Muscle of arm (tissue), 12 donors: Measurements from ENCODE around the gene PIGS. TPM values are rescaled to one million over a fixed set of nuclear protein-coding genes. Genes with fewer than 3 reads are reported as not detected.
"Not testable (repeated sequence)": the region's sequence is repeated elsewhere in the genome, so short reads cannot be mapped to it uniquely, and the experiment has no call there.

Source experiments
- DNase-seq: peaks from one replicate; pipeline ENCODE4 v3.0.0-alpha.2; 2013
- polyA plus RNA-seq, 12 donors: library from polyadenylated mRNA; unstranded; fragments of 120-200 nt; gene quantifications; one replicate each; pipeline ENCODE4 v1.2.1, GENCODE V29; 2013; ENCODE audit not compliant: insufficient read length in 12 of 12

Gene PIGS
- polyA plus RNA-seq, 12 donors: 35.5 to 66.0 (median 45.0) TPM; not detected in 1

DNA sequence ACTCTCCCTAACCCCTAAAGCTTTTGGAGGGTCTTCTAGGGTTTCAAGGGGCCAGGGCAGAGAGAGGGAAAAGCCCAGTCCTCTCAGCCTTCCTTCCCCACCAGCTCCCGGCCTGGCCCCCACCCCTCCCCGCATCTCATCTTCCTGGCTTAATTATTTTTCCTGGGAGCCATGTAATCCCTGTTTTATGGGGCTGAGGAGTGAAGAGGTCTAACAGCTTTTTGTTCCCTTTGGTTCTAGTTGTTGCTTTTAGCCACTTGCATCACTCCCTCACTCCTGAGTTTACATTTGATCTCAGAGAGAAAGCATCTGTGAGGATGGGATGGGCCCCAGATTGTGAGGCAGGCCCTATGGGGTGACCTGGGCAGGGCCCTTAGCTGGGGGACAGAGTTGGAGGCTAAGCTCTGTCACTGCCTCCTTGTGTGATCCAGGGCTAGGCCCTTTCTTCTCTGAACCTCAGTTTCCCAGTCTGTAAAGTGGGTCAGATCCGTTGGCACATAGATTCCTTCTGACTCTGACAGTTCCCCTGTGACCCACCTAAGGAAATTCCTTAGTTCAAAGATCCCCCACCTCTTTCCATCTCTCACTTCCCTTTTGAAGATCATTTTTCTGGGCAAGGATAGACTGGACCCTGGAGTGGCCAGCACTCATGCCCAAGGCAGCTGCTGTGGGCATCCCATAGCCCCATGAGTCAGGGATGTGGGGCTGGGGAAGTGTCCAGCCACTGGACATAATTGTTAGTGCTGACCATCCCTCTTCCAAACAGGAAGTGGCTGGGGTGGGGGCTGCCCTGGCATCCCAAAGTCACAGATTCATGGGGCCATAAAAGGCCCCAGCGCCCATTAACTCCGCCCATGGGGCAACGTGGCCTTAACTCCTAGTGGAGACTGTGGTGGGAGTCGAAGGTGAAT, 39.0 kb downstream of the PIGS start:
- no peak for DNase-seq

DNA sequence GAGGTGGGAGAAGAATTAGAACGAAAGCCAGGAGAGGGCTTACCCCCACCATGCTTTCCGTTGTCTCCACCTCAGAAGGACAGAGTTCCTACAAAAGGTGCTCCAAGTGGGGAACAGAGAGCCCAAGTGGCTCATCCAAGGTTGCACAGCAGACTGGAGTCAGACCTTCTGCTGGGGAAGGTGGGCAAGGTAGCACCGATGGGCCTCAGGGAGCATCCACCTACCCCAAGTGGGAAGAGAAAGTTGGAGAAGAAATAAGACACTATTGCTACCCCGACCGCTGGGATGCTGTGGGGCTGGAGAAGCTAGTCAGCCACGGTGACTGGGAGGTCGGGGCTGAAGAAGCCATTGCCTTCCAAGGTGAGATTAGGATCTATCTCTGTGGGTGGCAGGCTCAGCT, 40.4 kb downstream of the PIGS start:
- no peak for DNase-seq

- DNase-seq: no peak
These were observed 41.1 kb downstream of the PIGS start for GRCh38 chr17:28530250-28530649.

GRCh38 chr17:28529013-28529400, 42.3 kb downstream of the PIGS start:
- DNase-seq: no peak

- DNase-seq: no peak
These were observed 42.9 kb downstream of the PIGS start for GRCh38 chr17:28528327-28529012.

GRCh38 chr17:28527859-28528258, 43.5 kb downstream of the PIGS start:
- DNase-seq: no peak

DNA sequence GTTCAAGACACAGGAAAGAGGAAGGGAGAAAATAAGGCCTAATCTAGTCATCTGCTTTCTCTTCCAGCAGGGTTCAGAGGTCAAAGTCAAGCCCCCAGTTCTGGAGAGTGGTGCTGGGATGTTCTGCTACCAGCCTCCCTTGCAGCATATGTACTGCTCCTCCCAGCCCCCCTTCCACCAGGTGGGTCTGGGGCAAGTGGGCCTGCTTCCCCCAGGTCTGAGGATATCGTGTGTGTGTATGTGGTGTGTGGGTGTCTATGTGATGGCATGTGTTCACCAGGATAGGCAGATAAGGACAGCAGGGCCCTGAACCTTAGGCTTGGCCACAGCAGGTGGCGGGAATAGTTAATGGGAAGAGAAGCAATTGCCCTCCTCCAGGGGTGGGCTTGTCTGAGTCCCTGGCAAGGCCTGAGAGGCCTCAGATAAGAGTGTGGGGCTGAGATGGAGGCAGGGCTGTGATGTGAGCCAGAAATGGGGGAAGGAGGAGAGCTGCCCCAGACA, 44.1 kb downstream of the PIGS start:
- DNase-seq: no peak

DNA sequence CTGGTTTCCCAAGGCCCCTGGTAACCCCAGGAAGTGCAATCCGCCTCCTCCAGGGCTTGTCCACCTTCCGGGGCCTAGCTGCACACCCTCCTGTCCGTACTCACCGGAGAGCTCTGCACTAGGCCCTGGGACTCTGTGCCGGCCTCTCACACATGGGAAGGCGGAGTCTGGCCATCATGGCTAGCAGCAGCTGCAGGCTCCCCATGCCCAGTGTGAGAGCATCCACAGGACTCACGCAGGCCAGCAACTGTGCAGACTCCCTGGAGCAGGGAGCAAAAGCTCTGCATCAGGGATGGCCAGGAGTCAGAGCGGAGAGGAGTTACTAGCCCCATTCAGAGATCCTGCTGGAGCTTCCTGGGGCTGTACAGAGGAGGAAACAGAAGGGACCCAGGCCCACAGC, 44.9 kb downstream of the PIGS start:
- DNase-seq: no peak

DNA sequence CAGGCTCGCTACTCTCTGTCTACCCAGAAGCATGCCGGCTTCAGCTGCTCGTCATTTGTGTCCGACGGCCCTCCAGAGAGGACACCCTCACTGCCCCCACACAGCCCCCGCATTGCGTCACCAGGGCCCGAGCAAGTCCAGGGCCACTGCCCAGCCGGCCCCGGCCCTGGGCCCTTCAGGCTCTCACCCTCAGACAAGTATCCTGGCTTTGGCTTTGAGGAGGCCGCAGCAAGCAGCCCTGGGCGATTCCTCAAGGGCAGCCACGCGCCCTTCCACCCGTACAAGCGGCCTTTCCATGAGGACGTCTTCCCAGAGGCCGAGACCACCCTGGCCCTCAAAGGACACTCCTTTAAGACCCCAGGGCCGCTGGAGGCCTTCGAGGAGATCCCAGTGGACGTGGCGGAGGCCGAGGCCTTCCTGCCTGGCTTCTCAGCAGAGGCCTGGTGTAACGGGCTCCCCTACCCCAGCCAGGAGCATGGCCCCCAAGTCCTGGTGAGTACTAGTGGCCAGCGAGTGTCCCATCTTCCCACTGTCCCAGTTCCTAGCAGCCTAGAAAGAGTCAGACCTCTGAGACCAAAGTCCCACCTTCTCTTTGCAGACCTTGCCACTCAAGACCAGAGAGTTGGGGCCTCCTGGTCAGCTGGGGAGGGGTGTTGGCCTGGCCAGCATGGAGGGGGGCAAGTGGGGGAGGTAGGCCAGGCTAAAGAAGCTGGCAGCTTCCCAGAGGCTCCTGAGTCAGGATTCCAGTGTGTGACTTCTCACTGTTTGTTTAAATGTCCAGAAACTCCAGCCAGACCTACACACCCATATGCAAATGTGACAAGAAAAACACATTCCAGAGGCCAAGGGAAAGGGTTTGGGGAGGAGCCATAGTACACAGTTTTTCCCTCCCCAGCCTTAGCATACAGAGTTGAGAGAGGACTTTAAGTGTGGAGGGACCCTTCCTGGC, 46.6 kb downstream of the PIGS start:
- no peak for DNase-seq

- no peak for DNase-seq
These were observed 47.4 kb downstream of the PIGS start for GRCh38 chr17:28523876-28524275.

DNA sequence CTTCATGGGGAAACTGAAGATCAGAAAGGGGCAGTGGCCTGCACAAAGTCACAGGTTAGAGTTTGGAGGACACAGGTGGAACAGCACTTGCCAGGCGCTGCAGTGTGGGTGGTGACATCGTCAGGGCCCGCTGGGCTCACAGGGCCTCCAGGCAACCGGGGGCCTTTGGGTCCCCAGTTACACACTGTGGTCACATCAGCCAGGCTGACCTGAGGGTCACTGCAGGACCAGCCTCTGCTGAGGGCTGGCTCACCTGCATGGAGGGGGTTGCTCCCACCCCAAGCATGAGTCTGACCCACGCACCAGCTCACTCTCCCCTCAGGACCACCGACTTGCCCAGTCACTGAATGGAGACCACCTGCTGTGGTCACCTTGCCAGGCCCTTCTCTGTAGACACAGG, 48.1 kb downstream of the PIGS start:
- DNase-seq: no peak

DNA sequence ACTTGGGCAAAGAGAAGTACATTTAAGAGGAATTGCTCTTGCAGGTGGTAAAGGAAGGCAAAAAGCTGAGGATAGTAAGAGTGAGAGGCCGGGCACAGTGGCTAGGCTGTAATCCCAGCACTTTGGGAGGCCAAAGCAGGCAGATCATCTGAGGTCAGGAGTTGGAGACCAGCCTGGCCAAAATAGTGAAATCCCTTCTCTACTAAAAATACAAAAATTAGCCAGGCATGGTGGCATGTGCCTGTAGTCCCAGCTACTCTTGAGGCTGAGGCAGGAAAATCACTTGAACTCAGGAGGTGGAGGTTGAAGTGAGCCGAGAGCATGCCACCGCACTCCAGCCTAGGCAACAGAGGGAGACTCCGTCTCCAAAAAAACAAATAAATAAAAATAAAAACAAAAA, 49.0 kb downstream of the PIGS start:
- not testable (repeated sequence) for DNase-seq

DNA sequence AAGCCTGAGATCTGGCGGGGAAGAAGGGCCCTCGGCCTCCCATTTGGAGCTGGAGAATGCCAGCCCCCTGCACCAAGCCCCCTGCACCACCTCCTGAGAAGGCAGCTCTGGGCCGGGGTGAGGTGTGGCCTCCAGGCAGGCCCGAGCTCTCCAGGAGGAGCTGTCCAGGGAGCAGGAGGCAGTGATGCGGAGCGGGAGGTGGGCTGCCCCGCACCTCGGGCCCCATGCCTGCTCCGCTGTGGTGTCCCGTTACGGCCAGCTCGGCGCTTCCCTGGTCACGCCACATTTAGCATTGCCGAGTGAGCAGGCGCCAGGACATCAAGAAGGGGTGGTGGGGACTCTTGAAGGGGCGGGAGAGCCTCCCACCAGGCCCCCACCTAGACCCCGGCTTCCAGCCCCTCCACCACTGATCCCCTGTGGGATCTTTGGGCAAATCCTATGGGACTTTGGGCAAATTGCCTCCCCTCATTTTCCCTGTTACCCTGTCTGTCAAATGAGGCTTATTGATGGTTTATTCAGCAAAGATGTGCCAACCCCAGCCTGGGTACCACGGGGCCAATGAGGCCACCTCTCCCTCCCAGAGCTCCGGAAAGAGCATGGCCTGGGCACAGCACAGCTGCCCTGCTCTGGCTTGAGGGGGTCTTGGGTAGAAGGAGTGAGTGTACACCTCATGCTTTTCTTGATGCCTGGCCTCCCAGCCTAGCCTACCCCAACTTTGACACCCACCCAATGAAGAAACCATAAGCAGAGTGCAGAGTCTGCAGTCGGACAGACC, 49.8 kb downstream of the PIGS start:
- DNase-seq: no peak

GRCh38 chr17:28520687-28521086, 50.6 kb downstream of the PIGS start:
- no peak for DNase-seq

- DNase-seq: no peak
These were observed 52.1 kb downstream of the PIGS start for GRCh38 chr17:28519236-28519635.

GRCh38 chr17:28518578-28518977, 52.7 kb downstream of the PIGS start:
- DNase-seq: no peak

DNA sequence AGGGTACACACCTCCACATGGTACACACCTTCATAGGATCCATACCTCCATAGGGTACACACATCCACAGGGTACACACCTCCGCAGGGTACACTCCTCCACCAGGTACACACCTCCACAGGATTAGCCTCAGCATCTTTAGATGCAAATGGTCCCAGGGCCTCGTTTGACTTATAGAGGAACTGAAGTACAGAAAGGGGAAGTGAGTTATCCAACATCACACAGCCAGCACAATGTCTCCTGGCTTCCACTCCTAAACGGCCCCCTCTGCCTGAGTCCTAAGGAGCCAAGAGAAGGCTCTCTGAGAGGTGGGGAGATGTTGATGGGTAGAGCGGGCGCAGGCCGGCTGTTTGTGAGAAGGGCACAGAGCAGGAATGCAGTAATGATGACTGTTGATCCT, 53.2 kb downstream of the PIGS start:
- no peak for DNase-seq

DNA sequence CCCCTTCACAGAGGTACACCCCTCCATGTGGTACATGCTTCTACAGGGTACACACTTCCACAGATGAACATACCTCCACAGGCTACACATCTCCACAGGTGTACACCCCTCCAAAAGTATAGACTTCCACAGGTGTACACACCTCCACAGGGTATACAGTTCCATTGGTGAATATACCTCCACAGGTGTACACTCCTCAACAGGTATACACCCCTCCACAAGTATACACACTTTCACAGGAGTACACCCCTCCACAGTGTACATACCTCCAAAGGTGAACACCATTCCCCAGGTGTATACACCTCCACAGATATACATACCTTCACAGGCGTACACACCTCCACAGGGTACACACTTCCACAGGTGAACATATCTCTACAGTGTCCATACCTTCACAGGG, 55.8 kb downstream of the PIGS start:
- no peak for DNase-seq

GRCh38 chr17:28514561-28515002, 56.7 kb downstream of the PIGS start:
- DNase-seq: no peak

- no peak for DNase-seq
These were observed 57.8 kb downstream of the PIGS start for GRCh38 chr17:28513476-28513875.

DNA sequence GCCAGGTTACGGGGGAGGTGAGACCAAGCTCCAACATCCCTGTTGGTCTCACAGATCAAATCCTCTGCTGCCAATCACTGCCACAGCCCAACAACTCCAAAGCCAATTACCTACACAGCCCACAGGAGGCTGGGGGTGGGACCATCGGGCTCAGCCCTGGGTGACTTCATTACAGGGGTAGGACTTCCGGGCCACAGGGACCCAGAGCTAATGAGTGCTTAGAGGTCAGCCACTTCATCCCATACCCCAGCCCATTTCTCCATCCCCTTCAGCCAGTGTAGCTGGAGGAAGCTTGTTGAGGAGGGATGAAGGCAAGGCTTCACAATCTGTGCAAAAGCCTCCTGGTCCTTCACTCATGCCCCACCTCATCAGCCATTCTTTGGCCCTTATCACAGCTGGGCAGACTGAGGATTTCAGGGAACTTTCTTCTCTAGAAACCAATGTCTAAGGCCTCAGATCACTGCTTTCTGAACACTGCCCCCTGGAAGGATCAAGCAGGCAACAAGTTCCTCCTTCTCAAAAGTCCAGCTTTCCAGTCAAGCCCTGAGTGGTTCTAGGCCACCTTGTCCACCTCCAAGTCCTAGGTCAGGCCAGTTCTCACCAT, 59.4 kb downstream of the PIGS start:
- no peak for DNase-seq
